Measurements from ENCODE around the gene ARHGAP10.
"Not testable (repeated sequence)": the region's sequence is repeated elsewhere in the genome, so short reads cannot be mapped to it uniquely, and the experiment has no call there.

Gene ARHGAP10

GRCh38 chr4:147853706-147854105 lies 121.8 kb downstream of the ARHGAP10 start:
- DNase-seq (ENCODE audit: low spot score): no peak

- DNase-seq (ENCODE audit: low spot score): no peak
Measured at GRCh38 chr4:147854154-147854553, 122.3 kb downstream of the ARHGAP10 start.

- DNase-seq (ENCODE audit: low spot score): no peak
Measured at GRCh38 chr4:147855571-147856009, 123.7 kb downstream of the ARHGAP10 start.

GRCh38 chr4:147860960-147861359 lies 129.1 kb downstream of the ARHGAP10 start:
- no peak for DNase-seq (ENCODE audit: low spot score)

GRCh38 chr4:147862043-147862692 lies 130.3 kb downstream of the ARHGAP10 start:
- no peak for DNase-seq (ENCODE audit: low spot score)

GRCh38 chr4:147863111-147863747 lies 131.3 kb downstream of the ARHGAP10 start:
- DNase-seq (ENCODE audit: low spot score): no peak

- DNase-seq (ENCODE audit: low spot score): no peak
Measured at GRCh38 chr4:147863808-147864472, 132.1 kb downstream of the ARHGAP10 start.

GRCh38 chr4:147864607-147865006 lies 132.7 kb downstream of the ARHGAP10 start:
- no peak for DNase-seq (ENCODE audit: low spot score)

- no peak for DNase-seq (ENCODE audit: low spot score)
Measured at GRCh38 chr4:147865926-147866325, 134.0 kb downstream of the ARHGAP10 start.

GRCh38 chr4:147866532-147867271 lies 134.8 kb downstream of the ARHGAP10 start:
- peak; percentile 75 for DNase-seq (ENCODE audit: low spot score)

- no peak for DNase-seq (ENCODE audit: low spot score)
Measured at GRCh38 chr4:147874109-147874508, 142.2 kb downstream of the ARHGAP10 start.

- no peak for DNase-seq (ENCODE audit: low spot score)
Measured at GRCh38 chr4:147877308-147877771, 145.5 kb downstream of the ARHGAP10 start.

GRCh38 chr4:147879676-147880075 lies 147.8 kb downstream of the ARHGAP10 start:
- no peak for DNase-seq (ENCODE audit: low spot score)

- no peak for DNase-seq (ENCODE audit: low spot score)
Measured at GRCh38 chr4:147880511-147880910, 148.6 kb downstream of the ARHGAP10 start.

- DNase-seq (ENCODE audit: low spot score): no peak
Measured at GRCh38 chr4:147884536-147884935, 152.6 kb downstream of the ARHGAP10 start.

- DNase-seq (ENCODE audit: low spot score): not testable (repeated sequence)
Measured at GRCh38 chr4:147885216-147885615, 153.3 kb downstream of the ARHGAP10 start.

GRCh38 chr4:147891476-147892115 lies 159.7 kb downstream of the ARHGAP10 start:
- no peak for DNase-seq (ENCODE audit: low spot score)

- no peak for DNase-seq (ENCODE audit: low spot score)
Measured at GRCh38 chr4:147899512-147899911, 167.6 kb downstream of the ARHGAP10 start.

GRCh38 chr4:147901388-147901787 lies 169.5 kb downstream of the ARHGAP10 start:
- DNase-seq (ENCODE audit: low spot score): no peak

GRCh38 chr4:147901916-147902315 lies 170.0 kb downstream of the ARHGAP10 start:
- DNase-seq (ENCODE audit: low spot score): no peak

GRCh38 chr4:147909225-147909624 lies 177.3 kb downstream of the ARHGAP10 start:
- DNase-seq (ENCODE audit: low spot score): no peak

- no peak for DNase-seq (ENCODE audit: low spot score)
Measured at GRCh38 chr4:147910315-147910714, 178.4 kb downstream of the ARHGAP10 start.
